CD4-positive, alpha-beta T cell treated with Interleukin-15 for 4 hours (primary cell): ENCODE measurements around the gene THBS4.
A peak's percentile ranks its signal among the peaks of the same experiment; 100 is the strongest.
"Not testable (repeated sequence)": the region's sequence is repeated elsewhere in the genome, so short reads cannot be mapped to it uniquely, and the experiment has no call there.

Experiments used
- DNase-seq: peaks from one replicate; pipeline ENCODE4 v3.0.0-alpha.2; 2020; ENCODE audit warnings: low spot score

THBS4 gene

DNA sequence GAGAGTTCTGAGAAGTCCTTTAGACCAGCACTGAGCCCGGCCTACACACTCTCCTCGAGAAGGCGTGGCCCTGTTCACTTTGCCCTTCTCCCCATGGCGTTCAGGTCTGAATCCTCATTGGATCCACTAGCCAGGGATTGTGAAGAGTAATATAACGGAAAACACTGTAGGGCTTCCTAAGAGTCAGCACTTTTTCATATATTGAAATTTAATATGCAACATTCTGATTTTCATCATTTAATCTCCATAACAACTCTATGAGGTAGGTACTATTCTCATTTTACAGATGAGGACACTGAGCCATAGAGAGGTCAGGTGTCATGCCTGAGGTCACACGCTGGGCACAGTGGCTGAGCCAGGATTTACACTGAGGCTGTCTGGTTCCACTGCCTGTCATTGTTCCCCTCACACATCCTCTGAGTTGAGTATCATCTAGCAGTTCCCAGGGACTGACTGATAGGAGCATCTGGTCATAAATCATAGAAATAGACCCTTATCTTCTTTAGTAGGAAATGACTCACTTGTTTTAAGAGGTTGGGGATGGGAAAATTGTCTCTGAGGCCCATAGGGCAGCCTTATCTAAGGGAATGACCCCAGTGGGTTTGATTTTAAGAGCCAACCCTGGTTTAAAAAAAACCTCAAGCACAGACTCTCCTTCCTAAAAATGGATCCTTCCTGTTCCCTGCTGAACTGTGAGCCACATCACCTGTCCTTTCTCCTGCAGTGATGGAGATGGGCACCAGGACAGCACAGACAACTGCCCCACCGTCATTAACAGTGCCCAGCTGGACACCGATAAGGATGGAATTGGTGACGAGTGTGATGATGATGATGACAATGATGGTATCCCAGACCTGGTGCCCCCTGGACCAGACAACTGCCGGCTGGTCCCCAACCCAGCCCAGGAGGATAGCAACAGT, 41.2 kb downstream of the THBS4 start:
- no peak for DNase-seq

DNA sequence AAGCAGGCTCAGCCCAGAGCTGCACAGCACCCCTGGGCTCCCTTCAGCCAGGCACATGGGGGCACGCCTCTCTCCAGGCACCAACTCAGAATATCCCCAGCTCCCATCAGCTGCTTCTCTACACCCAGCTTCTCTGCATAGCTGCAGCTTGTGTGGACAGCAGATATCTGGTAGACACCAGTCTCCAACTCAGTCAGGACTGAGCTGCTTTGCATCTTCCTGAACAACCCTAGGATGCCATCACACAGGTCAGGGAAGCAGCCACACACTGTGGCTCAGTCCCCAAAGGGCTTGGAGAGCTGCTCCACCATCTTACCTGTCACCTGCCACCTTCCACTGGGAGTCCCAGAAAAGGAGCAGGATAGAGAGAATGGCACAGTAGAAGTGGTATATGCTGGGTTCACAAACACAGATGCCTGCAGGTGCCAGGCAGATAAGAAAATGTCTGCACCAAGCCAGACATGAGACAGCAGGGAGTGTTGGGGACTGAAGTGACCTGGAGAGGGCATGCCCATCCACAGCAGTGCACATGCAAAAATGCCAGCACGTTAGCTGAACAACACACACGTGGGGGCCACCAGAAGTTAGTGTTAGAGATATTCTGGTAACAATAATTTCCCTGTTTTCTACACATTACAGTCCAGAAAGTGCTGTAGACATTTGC, 42.0 kb downstream of the THBS4 start:
- DNase-seq, result no peak

DNA sequence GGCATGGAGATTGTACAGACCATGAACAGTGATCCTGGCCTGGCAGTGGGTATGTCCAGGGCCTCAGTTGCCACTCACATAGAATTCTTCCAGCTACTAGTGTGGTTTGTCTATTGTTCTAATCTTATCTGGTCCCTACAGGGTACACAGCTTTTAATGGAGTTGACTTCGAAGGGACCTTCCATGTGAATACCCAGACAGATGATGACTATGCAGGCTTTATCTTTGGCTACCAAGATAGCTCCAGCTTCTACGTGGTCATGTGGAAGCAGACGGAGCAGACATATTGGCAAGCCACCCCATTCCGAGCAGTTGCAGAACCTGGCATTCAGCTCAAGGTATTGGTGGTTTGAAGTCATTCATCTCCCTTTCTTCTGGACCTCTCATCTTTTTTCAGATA, 43.8 kb downstream of the THBS4 start:
- DNase-seq, result no peak

DNA sequence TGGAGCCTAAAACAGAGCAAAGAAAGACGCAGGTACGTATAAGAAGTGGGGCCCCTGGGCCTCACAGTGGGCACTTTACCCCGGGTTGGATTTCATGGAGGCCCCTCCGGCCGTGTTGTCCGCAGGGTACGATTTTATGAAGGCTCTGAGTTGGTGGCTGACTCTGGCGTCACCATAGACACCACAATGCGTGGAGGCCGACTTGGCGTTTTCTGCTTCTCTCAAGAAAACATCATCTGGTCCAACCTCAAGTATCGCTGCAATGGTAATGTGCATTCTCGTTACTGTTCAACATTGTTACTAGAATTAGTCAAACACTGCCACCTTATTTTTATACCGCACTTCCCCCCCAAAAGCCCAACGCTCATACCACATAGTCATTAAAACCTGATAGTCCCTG, 47.1 kb downstream of the THBS4 start:
- no peak for DNase-seq

DNA sequence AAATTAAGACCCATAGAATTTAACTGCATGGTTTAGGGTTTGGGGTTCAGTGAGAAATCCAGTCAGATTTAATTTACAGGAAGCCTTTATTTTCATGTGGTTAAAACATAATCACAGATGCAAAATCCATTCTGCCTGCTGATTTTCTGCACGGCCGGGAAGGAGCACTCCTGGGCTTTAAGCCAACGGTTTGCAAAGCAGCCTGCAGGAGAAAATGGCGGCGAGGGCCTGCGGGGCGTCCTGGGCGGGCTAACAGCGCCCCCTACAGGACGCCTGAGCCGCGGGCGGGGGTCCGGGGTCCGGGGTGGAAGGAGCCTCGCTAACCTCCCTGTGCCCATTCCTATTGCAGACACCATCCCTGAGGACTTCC, 47.6 kb downstream of the THBS4 start:
- peak; percentile 45 for DNase-seq

DNA sequence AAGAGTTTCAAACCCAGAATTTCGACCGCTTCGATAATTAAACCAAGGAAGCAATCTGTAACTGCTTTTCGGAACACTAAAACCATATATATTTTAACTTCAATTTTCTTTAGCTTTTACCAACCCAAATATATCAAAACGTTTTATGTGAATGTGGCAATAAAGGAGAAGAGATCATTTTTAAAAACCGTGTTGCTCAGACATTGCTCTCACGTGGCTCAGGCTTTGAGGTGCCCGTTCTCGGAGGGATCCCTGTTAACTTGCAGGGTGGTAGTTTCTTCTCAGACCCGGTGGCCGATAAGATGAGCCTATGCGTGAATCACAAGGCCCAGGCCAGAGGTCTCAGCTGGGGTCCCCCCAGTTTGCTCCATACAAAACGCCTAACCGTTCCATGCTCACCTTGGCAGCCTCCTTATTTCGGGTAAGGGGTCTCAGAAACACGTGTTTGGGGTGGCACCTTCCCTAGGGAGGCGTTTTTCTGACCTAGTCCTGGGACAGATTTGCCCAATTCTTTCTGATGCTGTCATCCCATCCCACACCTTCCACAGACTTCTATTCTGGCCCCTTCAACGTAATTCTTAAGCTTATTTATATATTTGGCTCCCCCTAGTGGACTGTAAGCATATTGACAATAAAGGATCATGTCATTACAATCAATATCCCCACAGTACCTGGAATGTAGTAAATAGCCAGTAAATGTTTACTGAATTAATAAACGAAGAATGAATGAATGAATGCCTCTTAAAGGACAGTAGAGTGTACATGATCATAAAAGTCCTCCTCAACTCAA, 48.1 kb downstream of the THBS4 start:
- DNase-seq, result peak; percentile 51

DNA sequence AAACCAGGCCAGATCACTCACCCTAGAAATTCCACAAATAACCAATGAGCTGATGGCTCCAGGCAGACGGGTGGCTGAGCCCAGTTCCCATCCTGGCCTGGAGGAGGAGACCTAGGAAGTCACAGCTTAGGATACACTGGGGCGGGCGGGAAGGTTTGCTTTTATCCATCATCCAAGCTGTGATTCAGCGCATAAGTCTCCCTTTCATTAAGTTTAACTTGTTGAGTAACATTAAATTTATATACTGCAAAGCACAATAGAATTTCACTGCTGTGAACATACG, 55.7 kb downstream of the THBS4 start:
- DNase-seq, result no peak

DNA sequence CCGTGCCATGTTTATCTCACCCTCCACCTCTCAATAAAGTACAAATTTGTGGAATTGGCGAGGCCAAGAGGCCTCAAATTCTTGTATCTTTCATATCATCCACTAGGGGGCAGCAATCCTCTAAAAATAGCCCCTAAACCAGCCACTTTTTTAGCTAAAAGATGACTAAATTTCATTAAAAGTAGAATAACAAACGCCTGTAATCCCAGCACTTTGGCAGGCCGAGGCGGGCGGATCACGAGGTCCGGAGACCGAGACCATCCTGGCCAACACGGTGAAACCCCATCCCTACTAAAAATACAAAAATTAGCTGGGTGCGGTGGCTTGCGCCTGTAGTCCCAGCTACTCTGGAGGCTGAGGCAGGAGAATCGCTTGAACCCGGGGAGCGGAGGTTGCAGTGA, 56.6 kb downstream of the THBS4 start:
- DNase-seq, result peak; percentile 75

DNA sequence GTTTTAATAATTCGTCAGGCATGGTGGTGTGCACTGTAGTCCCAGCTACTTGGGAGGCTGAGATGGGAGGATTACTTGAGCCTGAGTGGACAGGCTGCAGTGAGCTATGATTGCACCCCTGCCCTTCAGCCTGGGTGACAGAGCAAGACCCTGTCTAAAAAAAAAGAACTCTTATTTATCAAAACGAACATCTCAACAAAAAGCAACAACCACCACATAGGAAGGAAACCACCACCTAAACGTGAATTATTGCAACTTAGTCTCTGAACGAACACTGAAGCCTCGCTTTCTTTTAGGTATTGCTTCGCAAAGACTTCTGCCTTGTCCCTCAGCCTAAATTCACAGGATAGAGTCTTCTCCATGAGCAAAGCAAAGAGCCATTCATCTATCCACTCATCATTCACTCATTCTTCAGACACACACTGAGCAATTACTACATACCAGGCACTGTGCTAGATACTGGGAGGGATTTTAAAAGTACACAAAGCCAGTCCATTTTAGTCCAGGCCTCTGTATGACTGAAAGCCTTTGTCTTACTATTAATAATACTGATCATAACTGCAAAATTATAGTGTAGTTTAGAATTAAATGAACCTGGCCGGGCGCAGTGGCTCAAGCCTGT, 57.4 kb downstream of the THBS4 start:
- no peak for DNase-seq

DNA sequence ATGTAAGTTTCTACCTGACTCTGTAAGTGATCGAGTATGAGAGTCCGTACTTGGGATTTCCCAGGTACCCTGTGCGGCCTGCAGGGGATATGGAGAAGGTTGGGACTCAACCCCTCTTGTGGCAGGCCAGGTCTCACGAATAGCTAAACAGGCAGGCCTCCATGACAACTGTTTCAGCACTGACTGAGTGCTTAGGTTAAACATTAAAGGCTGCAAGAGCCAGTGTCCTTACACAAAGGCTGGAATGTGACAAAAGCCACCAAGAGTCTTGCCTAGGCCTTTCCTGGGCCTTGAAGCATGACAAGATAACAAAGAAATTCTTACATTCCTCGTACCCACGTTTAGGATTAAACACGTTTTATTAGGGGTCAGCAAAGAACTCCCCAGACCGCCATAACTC, 58.6 kb downstream of the THBS4 start:
- no peak for DNase-seq

DNA sequence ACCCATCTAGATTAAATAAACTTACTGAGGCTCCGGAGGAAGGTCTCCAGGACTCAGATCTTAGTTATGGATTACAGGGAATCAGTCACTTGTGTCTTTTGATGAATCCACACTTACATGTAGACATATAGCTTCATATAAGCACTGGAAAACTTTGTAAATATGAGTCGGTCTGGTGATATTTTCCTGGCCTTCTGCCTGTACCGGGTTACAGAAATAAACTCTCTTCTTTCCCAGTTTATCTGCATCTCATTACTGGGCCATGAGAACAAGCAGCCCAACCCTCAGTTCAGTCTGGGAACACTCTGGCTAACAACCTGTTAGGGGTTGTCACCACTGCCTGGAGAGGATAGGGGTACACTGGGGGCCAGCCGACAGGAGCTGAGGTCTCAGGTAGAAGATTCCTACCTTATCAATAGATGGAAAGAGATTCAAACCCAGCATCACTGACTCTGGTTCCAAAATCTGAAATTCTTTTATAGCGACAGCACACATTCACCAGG, 59.1 kb downstream of the THBS4 start:
- DNase-seq, result no peak

DNA sequence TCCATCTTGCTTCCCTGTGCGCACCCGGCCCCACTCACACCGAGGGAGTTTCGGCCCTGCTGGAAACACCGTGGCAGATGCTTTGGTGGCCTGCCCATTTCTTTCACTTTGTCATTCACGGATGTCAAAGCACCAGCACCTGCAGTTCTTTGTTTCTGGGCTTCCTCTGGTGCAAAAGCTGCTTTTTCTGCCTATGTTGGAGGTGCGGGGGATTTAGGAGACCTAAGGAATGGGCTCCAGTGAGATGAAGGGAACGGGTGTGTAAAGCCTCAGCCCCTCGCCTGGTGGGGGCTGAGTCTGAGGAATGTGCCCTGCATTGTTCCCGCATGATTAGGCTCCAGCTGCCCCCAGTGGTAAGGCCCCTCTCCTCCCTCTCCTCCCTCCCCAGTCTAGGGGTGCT, 62.3 kb downstream of the THBS4 start:
- DNase-seq, result no peak

DNA sequence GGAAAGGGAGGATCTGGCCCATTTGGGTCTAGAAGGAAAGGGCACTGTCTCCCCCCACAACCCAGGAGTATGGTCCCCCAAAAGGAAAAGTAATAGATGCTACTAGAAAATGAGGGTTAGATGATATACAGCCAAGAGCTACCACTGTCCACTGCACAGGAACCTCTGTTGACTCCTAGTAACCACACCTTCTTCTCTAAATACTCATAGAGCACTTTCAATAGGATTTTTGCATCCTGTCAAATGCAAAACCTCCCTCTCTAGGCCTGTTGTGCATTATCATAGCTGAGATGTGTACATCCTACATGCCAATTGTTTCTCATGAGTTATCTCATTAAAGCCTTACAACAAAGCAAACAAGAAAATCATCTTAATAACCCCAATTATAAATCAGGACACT, 66.8 kb downstream of the THBS4 start:
- DNase-seq, result no peak

DNA sequence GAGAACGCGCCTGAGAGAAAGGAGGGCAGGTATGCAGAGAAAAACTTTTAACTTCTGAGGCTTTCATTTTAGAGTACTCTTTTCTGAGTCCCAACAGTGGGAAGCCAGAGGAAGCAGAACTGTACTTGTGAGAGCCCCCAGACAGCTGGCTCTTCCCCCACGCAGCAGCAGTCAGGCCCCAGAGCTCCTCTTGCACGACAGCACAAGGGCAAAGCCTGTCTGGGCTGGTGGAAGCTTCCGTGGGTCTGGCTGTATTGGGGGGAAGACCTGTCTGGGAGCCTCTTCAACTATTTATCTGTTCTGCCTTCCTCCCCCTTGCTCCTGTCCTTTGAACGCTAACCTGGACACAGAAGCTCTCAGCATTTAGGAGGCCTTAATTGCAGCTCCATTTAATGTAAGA, 68.2 kb downstream of the THBS4 start:
- DNase-seq, result no peak

DNA sequence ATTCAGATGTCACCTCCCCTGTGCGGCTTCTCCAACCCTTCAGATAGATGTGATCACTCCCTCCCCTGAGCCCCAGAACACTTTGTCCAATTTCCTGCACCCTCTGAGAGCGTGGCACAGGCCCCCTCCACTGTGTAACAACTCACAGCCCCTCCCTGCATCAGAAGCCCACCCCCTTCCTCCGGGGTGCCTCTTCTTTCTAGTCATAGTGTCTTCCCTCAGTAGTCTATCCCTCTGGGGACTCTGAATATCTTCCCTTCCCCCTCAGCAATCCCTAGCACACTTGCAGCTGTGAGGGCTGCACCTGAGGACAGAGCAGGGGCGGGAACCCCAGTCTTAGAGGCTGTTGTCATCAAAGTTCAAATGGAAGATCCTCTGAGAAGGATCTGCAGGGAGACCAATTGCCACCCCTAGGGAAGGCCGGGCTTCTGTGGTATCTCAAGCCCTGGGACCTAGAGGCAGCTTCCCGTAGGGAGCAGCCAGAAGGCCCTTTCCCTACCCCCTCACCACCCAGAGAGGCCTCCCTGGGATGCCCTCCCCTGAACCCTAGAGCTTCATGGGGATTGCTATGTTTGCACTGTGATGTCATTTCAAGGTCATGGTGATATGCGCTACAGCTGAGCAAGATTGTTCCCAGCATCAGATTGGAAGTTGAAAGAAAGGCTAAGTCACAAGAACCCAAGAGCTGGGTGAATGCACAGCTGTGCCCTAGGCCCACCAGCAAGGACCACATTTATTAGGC, 70.7 kb downstream of the THBS4 start:
- DNase-seq, result no peak

DNA sequence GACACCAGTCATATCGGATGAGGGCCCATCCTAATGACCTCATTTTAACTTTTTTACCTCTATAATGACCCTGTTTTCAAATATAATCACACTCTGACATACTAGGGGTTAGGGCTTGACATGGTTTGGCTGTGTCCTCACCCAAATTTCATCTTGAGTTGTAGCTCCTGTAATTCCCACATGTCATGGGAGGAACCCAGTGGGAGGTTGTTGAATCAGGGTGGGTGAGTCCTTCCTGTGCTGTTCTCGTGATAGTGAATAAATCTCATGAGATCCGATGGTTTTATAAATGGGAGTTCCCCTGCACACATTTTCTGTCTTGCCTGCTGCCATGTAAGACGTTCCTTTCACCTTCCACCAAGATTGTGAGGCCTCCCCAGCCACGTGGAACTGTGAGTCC, 71.8 kb downstream of the THBS4 start:
- no peak for DNase-seq

DNA sequence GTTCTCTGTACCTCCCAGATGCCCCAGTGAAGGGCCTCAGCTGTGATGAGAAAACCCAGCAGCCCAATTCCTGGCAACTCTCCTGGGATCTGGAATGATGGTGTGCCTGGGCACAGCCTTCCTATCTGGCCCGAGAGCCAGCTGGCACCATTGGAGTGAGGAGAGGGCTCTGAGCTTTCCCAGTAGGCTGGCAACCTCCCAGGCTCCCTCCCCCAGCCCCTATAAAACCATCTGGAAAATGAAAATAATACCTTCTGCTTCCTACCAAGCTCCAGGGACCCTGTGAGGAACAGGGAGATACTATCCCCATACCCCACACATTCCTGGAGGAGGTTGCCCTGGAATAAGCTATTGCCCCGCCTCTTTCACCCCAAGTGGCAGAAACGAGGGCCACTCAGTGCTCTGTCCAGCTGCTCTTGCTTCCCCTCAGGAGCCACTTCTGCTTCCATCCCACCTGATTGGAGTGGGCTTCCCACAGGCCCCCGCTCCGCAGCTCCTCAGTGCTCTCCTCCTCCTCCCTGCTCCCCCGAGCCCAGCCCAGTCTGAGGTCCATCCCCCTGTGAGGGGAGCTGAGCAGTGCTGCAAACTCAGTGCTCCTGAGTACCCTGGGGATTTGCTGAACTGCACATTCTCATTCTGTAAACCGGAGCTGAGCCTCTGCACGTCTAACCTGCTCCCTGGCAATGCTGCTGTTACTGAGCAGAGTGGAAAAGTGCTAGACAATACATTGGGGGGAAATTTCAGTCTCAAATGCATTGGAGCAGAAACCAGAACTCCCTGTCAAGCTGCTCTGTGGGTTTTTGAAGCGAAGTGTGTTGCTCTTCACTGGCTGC, 74.7 kb downstream of the THBS4 start:
- no peak for DNase-seq

DNA sequence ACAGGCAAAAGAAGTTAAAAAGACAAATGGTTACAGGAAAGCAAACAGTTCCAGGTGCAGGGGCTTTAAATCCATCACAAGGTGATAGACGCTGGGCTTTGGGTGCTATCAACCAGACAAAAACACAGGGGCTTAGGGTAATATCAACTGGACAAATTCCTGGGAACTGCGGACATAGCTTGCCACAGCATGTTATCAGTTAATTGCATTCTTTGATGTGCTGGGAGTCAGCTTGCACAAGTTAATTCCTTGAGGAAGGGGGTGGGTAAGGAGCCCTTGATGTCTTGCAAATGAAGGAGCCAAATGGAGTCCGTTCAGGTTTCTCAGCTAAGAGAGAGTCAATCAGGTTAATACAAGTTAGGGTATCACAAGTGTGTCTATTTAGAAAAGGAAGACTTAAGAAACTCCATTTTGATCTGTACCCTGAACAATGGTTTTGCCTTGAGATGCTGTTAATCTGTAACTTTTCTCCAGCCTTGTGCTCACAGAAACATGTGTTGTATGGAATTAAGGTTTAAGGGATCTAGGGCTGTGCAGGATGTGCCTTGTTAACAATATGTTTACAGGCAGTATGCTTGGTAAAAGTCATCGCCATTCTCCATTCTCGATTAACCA, 76.3 kb downstream of the THBS4 start:
- DNase-seq, result not testable (repeated sequence)

DNA sequence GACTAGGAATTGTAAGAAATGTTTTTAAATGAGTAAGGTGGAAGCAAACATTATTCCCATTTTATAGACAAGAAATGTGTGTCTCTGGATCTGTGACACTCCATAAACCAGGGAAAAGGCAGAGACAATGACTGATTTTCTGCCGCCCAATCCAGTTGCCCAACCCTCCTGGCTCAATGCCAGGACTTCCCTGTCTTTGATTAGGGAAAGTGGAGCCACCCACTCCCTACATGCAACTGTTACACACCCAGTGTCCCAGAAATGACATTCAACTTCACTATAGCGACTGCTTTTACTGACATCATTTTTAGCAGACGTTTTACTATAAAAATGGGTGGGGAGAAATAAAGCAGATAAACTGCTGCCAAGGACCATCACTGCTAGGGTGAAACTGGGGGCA, 79.7 kb downstream of the THBS4 start:
- DNase-seq, result no peak

DNA sequence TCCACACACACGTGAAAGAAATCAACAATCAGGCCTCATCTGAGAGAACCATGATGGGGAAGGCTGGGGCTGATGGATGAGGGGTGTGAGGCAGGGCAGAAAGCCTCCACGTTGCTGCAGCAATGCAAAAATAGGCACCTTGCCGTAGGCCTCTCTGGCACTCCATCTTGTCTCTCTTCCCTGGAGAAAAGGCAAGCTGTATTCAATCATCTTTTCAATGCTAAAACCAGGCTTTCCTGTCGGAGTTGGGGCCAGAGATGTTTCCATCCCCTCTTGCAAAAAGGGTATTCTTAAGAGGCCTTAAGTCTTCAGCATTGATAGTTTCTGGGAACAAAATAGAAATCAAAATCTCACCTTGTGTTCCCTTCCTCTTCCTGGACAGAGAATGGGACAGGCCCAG, 80.9 kb downstream of the THBS4 start:
- DNase-seq, result no peak
